Omental fat pad (tissue), 4 donors: Measurements from ENCODE around the gene VPS4B. TPM values are rescaled to one million over a fixed set of nuclear protein-coding genes. Genes with fewer than 3 reads are reported as not detected.

Source experiments
- ATAC-seq: fragments of 150-250 bp; one replicate; pipeline ENCODE4 v1.9.1; 2016; ENCODE audit warnings: mild to moderate bottlenecking, moderate library complexity; ENCODE audit not compliant: low FRiP score
- DNase-seq: peaks from one replicate; pipeline ENCODE4 v3.0.0-alpha.2; 2019; ENCODE audit warnings: low spot score
- CTCF ChIP-seq, 3 donors: fragments of 450-650 bp; IDR thresholded peaks; one replicate each; pipeline ENCODE4 v1.5.1; 2016 to 2017; ENCODE audit warnings: antibody characterized with exemption in 3 of 3, mild to moderate bottlenecking in 3 of 3, moderate library complexity in 2 of 3
- total RNA-seq, 4 donors: library from RNA; depleted of rRNA; stranded (reverse); fragments of >200 nt; gene quantifications; one replicate each; pipeline ENCODE4 v1.1.0, GENCODE V29; 2016

The VPS4B gene
- total RNA-seq, 4 donors from 2014 or later = 26.6 to 45.4 (median 30.7) TPM

DNA sequence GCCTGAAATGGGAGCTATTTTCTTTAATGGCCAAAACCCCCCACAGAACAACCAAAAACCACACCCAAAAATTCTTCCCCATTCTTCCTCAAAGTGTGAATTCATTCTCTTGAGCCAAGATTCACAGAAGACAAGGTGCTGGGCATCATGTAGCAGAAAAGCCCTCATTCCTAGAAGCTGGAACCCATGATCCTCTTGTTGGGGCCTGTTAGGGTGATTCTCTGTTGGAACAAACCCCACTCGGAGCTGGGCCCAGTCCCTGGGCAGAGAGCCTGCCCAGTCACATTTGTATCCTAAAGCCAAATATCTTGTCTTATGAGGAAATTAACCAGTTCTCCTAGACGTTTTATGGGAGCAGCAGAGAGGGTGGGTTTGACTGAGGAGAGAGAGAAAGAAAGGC is 22.8 kb upstream of the VPS4B start:
- DNase-seq = no peak

GRCh38 chr18:63444580-63444979 is 22.3 kb upstream of the VPS4B start:
- DNase-seq (no peak), ATAC-seq (peak; percentile 66)
- TF ChIP-seq CTCF (IDR thresholded peaks at IDR 0.05) = no peak

More for the DNA sequence above, 22.8 kb upstream of the VPS4B start:
- no peak for TF ChIP-seq CTCF (IDR thresholded peaks at IDR 0.05)
- no peak for ATAC-seq

DNA sequence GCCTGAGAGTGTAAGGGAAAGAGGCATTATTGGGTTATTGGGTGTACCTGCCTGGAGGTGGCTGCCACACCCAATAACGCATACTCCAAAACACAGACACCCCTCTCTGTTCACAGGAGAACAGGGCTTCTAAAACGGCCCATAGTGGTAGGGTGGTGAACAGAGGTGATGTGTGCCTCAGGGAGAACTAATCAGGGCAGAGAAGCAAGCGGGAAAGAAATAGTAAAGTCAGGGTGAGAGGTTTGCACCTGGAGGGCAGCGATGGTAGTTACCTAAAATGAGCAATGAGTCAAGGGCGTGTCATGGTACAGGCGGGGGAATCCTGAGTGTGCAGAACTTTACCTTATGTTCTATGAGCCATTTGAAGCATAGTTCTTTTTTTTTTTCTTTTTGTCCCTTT is 21.6 kb upstream of the VPS4B start:
- TF ChIP-seq CTCF (IDR thresholded peaks at IDR 0.05) = no peak
- DNase-seq = no peak
- no peak for ATAC-seq

GRCh38 chr18:63440881-63441280 is 18.6 kb upstream of the VPS4B start:
- ATAC-seq (no peak), DNase-seq (no peak)
- TF ChIP-seq CTCF (IDR thresholded peaks at IDR 0.05) = no peak

- DNase-seq (no peak), ATAC-seq (peak; percentile 30)
- TF ChIP-seq CTCF (IDR thresholded peaks at IDR 0.05) = no peak
Measured at GRCh38 chr18:63440219-63440618, 17.9 kb upstream of the VPS4B start.

DNA sequence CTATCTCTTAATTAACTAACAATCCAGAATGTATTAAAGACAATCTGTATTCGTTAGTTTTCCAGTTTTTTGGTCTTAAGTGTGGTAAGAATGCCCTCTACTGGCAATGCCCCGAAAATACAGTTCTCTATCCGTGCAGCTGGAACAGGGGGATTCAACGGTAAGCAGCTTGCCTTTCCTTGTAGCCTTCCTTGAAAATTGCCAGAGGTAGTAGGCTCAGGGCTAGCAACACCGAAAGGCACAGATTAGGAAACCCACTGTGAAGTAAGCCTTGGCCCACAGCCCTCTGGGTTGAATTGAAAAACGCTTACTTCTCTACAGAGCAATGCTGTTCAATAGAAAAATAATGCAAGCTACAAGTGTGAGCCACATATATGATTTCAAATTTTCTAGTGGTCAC is 17.1 kb upstream of the VPS4B start:
- no peak for DNase-seq
- peak in 2 of 3 donors; percentile 8 to 12 for TF ChIP-seq CTCF (IDR thresholded peaks at IDR 0.05)
- peak; percentile 72 for ATAC-seq

- no peak for TF ChIP-seq CTCF (IDR thresholded peaks at IDR 0.05)
- DNase-seq (no peak), ATAC-seq (no peak)
Measured at GRCh38 chr18:63438181-63438580, 15.9 kb upstream of the VPS4B start.
